HG03378 (cell line): ENCODE results near the gene CNFN.
"Not testable (repeated sequence)": the region's sequence is repeated elsewhere in the genome, so short reads cannot be mapped to it uniquely, and the experiment has no call there.

Experiments
- ATAC-seq: cut with Tn5 transposase; IDR thresholded peaks from one replicate; pipeline ENCODE4 v1.9.1; 2021; ENCODE audit warnings: mild to moderate bottlenecking, moderate library complexity; ENCODE audit not compliant: unreplicated experiment

The CNFN gene

GRCh38 chr19:42352301-42353259 lies 37.5 kb downstream of the CNFN start:
- no peak for ATAC-seq

GRCh38 chr19:42351079-42351735 lies 38.9 kb downstream of the CNFN start:
- ATAC-seq, result no peak

DNA sequence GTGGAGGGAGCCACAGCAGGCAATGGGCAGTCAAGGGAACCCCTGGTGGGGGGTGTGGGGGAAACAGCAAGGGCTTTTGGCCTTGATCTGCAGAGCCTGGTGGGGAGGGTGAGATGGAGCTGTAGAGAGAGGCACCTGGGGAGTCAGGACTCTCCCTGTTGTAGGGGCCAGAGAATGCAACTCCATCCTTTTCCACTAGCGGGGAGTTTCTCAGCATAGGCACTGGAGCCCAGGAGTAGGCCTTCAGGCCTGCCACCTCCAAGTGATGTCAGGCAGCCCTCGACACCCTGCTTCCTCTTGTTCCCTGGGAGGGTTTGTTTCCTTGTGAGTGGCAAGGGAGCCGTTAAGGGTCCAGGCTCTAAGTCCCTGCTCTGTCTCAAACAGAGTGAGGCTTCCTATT lies 39.7 kb downstream of the CNFN start:
- no peak for ATAC-seq

- no peak for ATAC-seq
Measured at GRCh38 chr19:42349378-42350107, 40.6 kb downstream of the CNFN start.

DNA sequence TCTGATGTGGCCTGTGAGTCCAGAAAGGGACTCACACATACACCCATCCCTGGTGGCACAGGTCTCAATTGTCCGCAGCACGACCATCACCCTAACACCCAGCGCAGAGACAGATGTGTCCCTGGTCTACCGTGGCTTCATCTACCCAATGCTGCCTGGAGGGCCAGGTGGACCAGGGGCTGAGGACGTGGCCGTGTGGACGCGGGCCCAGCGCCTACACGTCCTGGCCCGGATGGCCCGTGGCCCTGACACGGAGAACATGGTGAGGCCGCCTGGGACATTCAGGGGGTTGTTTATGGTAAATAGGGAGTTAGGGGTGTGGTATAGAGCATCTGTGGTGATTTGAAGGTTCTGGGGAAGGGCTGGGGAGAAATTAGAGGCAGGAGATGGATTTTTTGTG lies 41.9 kb downstream of the CNFN start:
- ATAC-seq, result no peak

GRCh38 chr19:42345191-42345812 lies 44.8 kb downstream of the CNFN start:
- ATAC-seq, result no peak

DNA sequence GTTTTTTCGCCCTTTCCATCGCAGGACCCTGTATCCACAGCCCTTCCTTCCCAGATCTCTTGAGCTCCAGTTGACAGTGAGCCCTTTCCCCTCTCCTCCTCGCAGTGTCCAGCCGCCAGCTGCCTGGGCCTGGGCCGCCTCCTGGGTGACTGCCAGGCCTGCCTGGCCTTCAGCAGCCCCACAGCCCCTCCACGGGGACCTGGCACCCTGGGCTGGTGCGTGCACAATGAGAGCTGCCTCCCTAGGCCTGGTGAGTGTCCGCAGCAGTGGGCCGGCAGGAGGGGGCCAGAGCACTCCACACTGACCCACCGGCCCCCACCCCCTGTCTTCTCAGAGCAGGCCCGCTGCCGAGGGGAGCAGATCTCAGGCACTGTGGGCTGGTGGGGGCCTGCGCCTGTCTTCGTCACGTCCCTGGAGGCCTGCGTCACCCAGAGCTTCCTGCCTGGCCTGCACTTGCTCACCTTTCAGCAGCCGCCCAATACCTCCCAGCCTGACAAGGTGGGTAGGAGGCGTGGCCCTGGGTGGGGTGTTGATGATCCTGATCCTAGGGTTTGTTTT lies 45.7 kb downstream of the CNFN start:
- ATAC-seq, result no peak

DNA sequence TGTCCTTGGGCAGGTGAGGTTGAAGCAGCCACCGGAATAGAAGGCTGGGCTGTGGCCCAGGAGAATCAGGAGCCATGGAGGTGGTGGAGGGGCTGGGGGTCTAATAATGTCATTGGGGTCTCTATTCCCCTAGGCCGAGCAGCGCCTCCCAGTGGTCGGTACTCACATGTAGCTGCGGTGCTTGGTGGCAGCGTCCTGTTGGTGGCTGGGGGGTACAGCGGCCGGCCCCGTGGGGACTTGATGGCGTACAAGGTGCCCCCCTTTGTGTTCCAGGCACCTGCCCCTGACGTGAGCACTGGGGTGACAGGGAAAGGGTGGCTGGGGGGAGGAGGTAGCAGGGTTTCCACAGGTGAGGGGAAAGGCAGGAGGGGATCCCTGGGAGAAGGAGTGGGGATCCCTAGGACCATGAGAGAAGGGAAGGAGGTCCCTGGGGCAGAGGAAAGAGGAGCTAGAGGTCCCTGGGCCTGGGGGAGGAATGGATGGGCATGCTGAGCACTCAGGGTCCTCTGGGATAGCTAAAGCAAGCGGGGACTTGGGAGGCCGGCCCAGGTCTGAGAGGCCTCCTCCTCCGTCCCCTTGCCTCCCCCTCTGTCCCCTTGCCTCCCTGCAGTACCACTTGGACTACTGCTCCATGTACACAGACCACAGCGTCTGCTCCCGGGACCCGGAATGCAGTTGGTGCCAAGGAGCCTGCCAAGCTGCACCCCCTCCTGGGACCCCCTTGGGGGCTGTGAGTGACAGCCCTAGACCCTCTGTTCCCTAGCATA lies 46.6 kb downstream of the CNFN start:
- no peak for ATAC-seq

DNA sequence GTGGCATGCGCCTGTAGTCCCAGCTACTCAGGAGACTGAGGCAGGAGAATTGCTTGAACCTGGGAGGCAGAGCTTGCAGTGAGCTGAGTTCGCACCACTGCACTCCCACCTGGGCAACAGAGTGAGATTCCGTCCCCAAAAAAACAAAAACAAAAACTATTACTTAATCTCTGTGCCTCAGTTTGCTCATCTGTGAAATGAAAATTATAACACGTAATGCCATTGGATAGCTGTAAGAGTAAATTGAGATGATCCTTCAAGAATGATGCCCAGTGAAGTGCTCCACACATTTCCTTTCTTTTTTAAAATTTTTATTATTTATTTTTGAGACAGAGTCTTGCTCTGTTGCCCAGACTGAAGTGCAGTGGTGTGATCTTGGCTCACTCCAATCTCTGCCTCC lies 50.2 kb downstream of the CNFN start:
- not testable (repeated sequence) for ATAC-seq

- not testable (repeated sequence) for ATAC-seq
Measured at GRCh38 chr19:42339126-42339860, 50.8 kb downstream of the CNFN start.
